Amniotic stem cell (primary cell): ENCODE data around the gene PXMP2.

Experiments used
- DNase-seq: peaks from one replicate; lab custom pipeline; 2025; lab: John Stamatoyannopoulos, UW

Gene PXMP2

DNA sequence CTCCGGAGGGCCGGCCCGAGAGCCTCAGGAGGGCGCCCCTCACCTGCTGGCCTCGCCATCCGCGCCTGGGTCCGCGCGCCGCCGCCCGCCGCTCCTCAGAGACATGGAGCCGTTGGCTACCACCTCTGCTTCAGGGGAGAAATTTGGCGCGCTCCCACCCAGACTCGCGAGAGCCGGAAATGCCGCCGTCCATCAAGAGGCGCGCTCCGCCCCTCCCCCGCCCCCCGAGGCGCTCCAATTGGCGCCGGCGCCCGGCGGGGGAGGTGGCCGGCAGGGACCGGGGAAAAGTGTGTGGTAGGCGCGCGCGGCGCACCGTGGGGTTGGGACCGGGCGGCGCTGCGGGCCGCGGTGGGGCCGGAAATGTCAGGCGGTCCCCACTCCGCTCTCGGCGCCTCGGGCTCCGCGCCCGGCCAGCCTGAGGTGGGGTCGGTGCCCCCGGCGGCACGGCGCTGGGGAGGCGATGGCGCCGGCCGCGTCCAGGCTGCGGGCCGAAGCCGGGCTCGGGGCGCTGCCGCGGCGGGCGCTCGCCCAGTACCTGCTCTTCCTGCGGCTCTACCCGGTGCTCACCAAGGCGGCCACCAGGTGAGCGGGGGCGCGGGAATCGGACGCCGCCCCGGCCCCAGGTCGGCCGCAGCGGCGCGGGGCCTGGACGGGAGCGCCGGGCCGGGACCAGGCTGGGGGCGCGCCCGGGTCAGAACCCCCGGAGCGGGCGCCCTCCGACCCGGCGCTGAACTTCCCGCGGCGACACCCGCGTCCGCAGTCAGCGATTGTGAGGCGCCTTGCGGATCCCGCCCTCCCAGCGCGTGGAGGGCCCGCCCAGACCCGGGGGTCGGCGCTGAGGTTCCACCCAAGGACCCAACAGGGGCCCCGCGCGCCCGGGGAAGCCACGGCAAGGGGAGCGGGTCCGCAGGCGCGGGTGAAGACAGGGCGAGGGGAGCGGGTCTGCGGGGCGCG is at the start of gene PXMP2, which contains the start of gene POLE:
PXMP2 (plus strand) TSS at position 377 of the 954 bp plus-strand sequence; CDS start at position 461, 84 bp downstream.
POLE (minus strand) TSS at position 132 of the 954 bp plus-strand sequence; CDS start at position 105, 27 bp downstream.
- DNase-seq, result peak; percentile 70

DNA sequence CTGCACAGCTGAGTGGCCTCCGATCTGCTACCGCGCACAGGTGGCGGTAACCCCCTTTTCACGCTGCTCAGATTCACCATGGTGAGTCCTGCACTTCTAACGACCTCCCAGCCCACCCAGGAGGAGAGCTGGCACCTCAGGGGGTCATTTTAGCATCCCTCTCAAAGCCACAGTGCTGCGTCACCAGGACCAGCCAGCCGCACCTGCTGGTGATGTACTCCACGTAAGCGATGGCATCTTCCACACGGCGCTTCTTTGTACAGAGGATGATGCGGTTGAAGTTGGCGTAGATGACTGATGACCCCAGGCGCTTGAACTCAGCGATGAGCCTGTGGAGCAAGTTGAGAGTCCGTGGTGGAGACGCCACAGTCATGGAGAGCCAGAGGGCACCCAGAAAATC is 49.6 kb upstream of the PXMP2 start:
- no peak for DNase-seq

DNA sequence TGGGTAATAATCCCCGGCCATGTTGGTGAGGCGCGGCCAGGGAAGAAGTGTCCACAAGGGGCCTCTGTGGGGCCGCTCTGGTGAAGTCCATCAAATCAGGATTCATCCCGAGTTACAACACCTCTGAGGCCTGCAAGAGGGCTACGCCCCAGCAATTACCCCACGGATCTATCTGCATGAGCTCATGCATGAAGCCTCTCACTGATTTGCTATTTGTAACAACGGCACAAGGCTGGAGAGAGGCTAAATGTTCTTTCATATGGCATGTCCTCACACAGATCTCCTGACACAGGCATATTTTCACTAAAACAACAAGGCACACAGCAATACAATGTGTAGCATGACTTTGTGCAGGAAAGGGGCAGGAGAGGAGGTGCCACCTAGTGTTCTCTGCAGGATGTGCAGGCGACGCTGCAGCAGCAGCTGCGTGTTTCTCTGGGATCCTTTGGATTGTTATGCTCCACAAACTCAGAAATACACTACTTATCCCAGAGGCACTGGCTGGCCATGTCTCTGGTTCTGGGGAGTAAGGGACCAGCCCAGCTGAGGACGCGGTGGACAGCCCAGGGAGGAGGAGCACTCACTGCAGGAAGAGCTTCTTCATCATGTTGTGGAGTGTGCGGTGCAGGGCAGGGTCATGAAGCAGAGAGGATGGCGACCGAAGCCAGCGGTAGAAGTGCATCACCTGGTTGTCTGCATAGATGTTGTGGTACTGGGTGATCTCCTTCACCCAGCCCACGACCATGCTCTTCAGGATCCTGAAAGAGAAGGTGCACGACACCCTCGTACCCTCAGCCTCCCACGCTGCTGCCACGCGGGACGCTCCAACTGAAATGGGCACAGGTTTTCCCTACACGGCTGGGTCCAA is 48.6 kb upstream of the PXMP2 start:
- no peak for DNase-seq

DNA sequence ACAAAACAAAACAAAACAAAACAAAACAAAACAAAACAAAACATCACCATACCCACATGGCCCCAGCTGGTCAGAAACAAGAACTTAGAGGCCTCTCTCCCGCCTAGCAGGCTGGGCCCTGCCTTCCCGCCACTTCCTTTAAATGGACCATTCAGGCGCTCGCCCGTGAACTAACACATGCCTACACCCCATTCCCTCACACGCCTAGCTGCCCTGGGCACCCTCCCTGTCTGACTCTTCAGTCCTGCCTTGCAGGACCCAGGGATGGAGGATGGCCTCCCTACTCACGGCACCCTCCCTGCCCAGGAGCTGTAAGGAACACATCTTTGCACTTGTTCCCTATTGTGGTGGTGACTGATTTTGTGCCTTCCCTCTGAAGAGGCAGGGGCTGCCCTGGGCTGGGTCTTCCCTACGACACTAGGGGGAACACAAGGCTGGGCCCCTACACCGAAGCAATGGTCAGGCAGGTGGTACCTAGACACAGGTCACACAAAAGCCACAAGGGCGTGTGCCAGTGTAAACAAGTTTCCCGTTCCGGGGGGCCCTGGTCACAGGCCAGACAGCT is 47.3 kb upstream of the PXMP2 start:
- no peak for DNase-seq

DNA sequence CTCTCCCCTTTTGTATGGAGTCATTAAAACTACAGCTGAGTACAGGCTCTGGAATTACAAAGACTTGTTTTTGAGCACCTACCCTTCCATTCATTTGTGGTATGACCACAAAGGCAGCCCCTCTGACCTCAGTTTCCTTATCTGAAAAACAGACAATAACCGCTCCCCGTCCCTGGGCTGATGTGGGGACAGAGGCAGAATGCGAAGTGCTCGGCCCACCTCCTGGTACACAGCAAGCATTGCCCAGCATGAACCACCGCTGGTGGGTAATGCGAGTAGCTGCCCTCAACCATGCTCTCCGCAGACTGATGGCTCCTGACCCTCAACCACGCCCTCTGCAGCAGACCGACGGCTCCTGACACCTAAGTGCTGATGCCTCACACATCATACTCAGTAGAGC is 46.5 kb upstream of the PXMP2 start:
- DNase-seq, result no peak

DNA sequence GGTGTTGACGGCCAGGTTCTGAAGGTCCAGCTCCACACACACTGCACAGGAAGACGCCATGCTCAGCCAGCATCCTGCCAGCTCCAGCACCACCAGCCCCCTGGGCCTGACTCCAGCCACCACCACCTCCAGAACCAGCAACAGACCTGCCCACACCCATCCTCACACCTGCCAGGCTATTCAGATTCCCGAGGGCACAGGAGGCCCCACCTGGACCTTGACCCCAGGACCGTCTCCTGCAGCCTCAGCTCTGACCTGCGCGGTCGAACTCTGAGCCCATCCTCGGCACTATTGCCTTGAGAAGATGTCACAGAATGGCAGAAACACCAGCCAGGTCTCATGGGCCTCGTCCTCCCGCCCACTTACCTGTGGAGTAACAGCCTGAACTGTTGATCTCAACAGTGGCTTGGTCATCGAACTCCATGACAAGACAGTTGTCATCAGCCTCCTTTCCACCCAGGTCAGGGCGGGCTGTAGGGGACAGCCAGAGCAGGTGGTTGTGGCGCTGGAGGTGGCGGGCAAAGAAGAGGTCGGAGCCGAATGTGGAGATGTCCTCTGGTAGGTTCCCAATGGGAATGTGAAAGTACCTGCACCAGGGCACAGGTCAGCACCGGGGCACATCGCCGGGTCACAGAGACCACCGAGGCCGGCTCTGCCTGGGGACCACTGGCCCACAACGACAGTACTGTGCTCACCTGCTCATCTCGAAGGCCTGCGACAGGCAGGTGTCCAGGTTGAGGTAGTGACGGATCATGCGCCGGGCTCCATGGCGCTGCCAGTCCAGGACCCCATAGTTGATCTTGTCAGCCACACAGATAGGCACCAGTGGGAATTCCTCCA is 45.4 kb upstream of the PXMP2 start:
- no peak for DNase-seq

DNA sequence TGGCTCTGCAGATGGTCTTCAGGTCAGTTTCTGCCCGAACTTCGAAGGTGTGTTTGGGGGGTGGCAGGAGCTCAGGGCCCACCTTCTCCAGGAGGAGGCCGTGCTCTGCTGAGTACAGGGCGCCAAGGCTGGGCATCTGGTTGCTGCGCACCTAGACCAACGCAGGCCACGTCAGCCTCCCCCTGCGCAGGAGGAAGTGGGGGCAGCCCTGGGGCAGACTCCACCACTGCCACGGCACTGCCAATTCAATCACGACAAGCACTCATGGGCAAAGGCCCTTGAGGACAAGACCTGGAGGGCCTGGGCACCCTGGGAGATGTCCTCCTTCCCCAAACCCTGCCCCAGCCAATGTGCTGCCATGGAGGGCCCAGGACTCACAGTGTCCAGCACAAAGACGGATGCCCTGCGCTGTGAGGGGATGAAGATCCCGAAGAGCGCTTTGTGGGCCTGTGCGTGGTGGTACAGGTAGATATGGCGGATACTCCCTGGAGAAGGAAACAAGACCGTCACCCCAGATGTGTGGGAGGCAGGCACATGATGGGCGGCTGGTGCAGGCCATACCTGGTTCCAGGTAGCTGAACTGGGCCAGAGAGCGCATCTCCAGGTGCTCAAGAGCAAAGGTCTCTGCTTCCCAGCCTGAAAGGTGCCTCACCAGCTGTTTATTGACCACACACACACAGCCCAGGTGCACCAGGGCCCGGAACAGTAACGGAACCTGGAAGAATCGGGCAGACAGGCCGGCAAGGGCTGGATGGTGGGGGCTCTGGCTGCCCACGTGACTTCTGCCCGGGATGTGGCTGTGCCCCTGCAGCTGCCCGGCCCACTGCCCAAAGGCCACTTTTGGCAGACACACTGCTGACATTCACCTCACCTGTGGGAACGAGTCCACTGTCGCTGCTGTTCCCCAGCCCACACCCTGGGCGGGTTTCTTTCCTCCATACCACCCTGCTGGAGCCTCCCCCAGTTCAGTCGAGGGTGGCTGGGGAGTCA is 44.2 kb upstream of the PXMP2 start:
- no peak for DNase-seq

DNA sequence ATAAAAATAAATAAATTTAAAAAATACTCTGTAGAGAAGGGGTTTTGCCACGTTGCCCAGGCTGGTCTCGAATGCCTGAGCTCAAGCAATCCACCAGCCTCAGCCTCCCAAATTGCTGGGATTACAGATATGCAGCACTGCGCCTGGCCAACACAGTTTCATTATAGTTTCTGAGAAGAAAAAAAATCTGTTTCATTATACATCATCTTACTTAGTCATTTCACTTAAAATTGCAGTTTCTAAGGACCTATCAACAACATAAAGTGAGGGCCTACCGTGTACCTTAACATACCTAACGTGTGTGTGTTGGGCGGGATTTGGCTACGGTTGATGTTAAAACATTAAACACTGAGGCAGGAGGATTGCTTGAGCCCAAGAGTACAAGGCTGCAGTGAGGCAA is 40.5 kb upstream of the PXMP2 start:
- no peak for DNase-seq

DNA sequence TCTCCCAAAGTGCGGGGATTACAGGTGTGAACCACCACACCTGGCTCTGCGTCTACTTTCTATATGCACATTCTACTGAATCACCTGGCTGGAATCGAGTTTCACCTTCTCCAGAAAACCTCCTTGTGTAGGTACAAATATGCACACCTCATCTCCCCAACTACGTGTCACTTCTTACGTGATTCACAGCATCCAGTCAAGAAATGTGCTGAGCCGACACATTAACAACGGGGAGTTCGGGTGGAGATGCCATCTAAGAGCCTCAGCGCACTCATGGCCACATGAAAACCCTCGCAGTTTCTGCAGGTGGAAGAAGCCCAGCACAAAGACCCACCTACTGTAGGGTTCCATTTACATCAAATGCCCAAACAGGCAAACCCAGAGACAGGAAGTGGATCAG is 39.5 kb upstream of the PXMP2 start:
- no peak for DNase-seq

DNA sequence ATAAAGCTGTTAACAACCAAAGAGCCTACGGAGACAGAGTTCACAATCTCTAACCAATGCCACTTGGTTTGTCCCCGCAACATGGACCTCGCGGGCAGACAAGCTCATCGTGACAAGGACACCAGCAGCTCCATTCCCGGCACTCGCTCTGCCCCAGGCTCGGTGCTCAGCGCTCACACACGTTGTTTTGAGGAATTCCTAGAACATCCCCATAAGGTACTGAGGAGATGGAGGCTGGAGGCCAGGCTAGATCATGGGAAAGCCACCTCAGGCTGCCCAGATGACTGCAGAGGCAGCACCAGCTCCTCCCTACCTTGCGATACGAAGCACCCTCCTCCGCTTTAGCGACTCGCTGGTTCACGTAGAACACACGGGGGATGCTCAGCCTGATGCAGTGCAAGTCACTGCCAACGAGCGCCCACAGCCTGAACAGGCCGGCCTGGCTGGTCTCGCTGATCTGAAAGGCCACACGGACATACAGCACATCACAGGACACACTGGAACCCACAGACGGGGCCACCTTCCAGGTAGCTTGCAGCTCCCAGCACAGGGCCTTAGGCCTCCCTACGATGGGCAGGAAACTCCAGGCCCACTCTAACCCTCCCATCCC is 38.7 kb upstream of the PXMP2 start:
- no peak for DNase-seq

DNA sequence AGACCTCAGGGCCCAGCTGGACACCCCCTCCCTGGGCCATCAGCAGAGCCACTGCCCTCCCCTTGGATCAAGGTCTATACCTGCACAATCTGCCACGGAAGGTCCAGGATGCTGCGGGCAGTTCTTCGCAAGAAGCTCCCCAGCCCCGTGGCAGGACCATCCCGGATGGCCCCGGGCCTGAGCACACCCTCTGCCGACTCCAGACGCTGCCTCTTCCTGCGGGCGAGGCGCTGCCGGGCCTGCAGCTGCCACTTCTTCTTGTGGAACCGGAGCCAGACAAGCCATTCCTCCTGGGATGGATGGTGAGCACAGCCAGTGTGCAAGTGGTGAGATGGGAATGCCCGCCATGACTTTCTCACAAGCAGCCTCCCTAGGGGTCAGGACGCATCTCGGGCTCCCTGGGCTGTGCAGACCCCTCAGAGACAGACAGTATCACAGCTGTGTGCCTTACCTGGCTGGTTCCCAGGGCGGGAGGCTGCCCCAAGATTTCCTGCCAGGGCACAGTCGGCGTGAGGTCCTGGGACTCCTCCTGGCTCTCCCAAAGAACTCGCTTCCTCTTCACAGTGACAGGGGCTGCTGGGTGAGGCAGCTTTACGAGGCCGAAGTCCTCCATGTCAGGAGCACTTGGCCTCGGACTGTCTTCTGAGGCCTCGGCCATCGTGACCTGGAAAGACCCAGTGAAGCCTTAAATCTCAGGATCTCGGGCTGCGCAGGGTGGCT is 38.0 kb upstream of the PXMP2 start:
- DNase-seq, result no peak

DNA sequence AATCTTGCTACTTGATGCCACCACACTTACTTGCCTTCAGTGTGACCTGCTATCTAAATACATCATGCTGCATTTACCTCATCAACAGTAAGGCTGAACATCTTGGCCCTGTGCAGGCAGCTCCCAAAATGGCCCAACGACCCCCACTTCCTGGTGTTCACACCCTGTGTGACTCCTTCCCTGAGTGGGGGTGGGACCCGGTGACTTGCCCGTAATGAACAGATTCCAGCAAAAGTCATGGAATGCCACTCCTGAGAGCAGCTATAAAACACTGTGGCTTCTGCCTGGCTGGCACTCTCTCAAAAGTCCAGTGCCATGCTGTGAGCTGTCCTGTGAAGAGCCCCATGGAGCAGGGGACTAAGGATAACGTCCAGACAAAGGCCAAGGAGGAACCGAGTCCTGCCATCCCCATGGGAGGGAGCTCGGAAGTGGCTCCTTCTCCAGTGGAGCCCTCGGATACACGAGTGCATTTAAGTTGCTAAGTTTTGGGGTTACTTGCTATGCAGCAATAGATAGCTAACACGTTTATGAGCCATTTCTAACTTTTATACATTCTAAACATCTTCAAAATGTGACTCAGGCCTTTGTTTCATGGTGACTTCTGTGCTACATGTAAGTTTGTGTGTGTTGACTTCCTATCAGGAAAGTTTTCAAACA is 35.8 kb upstream of the PXMP2 start:
- DNase-seq, result no peak

DNA sequence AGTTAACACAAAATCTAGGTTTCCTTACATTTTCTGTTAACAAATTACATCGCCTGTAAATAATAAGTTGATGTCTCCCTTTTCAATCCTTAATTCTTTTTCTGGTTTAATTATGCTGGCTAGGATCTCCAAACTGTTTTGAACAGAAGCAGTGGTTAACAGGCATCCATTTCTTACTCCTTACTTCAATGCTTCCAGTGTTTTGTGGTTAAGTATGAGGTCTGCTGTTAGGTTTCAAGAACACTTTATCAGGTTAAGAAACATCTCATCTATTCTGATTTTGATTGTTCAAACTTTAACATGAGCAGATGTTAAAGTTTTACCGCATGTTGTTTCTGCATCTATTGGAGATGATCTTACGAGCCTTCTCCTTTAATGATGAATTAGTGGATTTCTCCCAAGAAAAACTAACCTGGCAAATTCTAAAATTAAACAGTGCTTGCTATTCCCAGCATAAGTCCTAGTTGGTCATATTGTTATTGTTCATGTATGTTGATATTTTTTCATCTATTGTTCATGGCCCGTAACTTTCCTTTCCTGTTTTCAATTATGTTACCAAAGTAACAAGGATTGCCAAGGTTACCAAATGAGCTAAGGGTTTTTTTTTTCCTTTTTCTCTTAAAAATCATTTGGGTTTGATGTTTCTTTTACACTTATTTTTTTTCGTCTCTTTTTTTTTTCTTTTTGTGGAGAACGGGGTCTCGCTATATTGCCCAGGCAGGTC is 33.7 kb upstream of the PXMP2 start:
- DNase-seq, result no peak

DNA sequence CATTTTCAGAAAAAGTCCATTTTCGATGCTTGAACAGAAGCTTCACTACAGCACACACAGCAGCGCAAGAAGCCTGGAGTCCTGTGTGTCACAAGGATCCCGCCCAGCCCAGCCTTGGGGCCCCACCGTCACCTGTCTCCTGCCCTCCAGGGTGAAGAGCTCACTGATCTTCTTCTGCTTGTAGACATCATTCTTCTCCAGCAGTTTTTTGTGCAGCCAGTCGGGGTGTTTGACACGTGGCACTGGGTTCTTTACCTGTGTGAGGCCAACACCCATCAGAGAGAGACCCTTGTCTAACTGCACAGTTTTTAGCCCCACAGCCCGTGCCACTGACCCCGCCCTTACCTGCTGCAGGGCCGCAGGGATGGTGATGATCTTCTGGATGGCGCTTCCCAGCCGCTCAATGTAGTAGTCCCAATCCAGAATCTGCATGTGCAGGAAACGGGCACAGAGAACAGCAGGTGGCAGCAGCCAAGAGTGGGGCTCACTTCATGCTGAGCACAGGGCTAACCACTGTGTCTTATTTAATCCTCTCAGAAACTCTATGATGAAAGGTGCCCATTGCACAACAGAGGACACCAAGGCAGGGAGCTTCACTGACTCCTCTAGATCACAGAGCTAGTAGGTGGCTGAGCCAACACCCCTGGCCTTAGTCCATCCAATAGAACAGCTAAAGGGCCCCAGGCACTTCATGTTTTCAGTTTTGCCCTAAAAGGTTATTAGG is 30.2 kb upstream of the PXMP2 start:
- DNase-seq, result no peak

DNA sequence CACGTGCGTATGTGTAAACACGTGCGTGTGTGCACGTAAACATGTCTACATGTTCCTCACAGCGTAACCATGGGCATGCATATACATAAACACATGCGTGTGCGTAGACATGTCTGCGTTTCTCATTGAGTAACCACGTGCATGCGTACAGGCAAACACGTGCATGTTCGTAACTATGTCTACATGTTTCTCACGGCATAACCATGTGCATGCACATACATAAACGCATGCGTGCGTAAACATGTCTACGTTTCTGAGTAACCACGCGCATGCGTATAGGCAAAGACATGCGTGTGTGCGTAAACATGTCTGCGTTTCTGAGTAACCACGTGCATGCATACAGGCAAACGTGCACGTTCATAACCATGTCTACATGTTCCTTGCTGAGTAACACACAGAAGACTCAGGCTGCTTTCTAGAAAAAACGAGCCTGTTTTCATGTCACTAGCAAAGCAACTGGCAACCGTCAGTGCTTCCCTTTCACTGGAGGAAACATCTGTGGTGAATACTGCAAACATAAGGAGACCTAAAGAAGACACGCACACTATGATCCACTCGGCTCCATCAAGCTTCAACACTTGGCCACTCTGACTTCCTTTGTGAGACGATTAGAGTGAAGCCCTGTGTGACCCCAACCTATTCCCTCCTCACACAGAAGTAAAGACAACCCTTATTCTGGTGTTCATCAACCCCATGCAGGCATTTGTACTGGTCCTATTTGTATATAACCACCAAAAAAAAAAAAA is 29.1 kb upstream of the PXMP2 start:
- DNase-seq, result no peak

DNA sequence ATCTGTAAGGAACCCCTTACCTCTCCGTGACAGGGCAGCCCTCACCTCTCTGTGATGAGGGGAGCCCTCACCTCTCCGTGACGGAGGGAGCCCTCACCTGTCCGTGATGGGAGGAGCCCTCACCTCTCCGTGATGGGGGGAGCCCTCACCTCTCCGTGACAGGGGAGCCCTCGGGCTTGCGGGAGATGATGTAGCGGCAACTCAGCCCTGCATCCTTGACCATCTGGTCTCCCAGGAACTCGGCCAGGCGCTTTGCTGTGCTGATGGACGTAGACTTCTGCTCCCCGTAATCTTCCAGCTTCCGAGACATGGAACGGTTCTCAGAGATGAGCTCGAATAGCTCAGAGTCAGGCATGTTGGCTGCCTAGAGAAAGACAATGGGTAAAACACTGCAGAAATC is 28.2 kb upstream of the PXMP2 start:
- no peak for DNase-seq

DNA sequence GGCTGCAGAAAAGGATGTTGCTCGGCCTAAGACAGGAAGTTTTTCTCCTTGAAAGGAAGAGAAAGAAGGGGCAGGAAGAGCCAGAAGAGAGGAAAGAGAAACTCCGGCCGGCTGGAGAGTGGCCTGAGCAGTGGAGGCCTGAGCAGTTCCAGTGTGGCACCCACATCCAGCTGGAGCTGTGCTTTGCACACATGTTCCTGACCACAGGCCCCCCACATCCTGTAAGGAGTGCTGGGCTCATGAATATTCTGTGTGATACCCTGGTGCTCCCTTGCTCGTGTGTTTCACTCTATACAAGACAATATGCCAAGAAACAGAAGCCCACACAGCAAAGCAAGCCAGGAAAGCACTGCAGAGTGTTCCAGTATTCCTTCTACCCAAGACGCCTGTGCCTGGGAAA is 27.3 kb upstream of the PXMP2 start:
- DNase-seq, result no peak
